IMR-90 (cell line): Measurements from ENCODE around the gene TEPSIN. TPM values are rescaled to one million over a fixed set of nuclear protein-coding genes. Genes with fewer than 3 reads are reported as not detected.

Experiments used
- CTCF ChIP-seq: conservative IDR thresholded peaks from 2 replicates; pipeline ENCODE4 v1.5.1; 2012; ENCODE audit warnings: mild to moderate bottlenecking, low read depth, low read length, improper control_type of control experiment
- polyA plus RNA-seq, 3 experiments: library from polyadenylated mRNA; depleted of rRNA; stranded (reverse); fragments of >200 nt; gene quantifications; 2 replicates each; pipeline ENCODE4 v1.2.3, GENCODE V29; 2012; ENCODE audit warnings: low replicate concordance in 1 of 3
- total RNA-seq: library from RNA; depleted of rRNA; stranded (reverse); fragments of >200 nt; gene quantifications from 2 replicates; pipeline ENCODE4 v1.2.3, GENCODE V29; 2012

The TEPSIN gene
- total and polyA plus RNA-seq, 2 of the 4 experiments (the other 2 are of a cell fraction) = 3.2 to 28.1 TPM

DNA sequence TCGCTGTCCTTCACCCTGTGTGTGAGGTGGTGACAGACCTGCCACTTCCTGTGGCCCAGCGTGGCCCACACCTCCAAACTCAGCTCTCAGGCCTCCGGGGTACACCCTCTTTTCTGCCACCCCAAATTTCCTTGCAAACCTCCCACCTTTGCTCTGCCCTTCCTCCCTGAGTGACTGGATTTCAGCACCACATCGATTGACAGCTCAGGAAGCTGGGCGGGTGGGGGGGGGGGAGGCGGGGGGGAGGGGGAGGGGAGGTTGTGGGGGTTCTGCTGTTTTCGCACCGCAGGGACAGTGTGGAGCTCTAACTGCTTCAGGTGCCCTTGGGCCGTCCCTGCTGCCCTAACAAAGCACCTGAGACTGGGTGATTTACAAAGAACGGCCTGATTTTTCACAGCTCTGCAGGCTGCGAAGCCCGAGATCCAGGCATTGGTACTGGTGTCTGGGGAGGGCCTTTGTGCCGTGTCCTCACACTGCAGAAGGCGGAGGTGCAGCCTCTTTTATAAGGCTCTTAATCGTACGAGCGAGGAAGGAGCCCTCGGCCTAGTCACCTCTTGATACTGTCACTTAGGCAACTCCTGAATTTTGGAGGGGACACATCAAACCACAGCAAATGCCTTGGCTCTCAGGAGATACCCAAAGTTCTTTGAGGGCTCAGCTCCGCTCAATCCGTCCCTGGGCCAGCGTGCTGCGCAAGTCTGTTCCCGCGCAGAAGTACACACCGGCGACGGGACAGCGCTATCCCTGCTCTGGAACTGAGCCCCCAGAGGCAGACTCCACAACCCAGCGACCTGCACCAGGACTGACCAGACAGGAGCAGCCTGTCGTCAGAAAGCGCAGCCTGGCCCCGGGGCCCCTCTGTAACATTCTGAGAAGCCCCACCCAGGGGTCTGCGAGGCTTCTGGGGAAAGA lies 3.8 kb upstream of the TEPSIN start (continued):
- TF ChIP-seq CTCF = no peak
